HepG2 (cell line): ENCODE data around the gene GFOD1. TPM values are rescaled to one million over a fixed set of nuclear protein-coding genes. Genes with fewer than 3 reads are reported as not detected.
A peak's percentile ranks its signal among the peaks of the same experiment; 100 is the strongest.

ENCODE experiments used
- ATF3 ChIP-seq: sonication (generic); formaldehyde crosslinking; IDR thresholded peaks from 2 replicates; pipeline ENCODE4 v1.4.0; 2020; ENCODE audit warnings: missing genetic modification reagents
- BCL3 ChIP-seq: sonication (generic); formaldehyde crosslinking; IDR thresholded peaks from 2 replicates; pipeline ENCODE4 v1.5.1; 2020; ENCODE audit warnings: mild to moderate bottlenecking, missing genetic modification reagents, moderate library complexity
- DRAP1 ChIP-seq: IDR thresholded peaks from 2 replicates; pipeline ENCODE4 v1.6.1; 2016; ENCODE audit warnings: missing genetic modification reagents, missing compliant biosample characterization
- HDAC6 ChIP-seq: fragments of 200-600 bp; sonication (generic); IDR thresholded peaks from 2 replicates; pipeline ENCODE4 v1.7.0; 2017; ENCODE audit warnings: mild to moderate bottlenecking, antibody characterized with exemption, low read length, low read depth
- KDM5A ChIP-seq: fragments of 200-600 bp; sonication (generic); IDR thresholded peaks from 2 replicates; pipeline ENCODE4 v1.7.0; 2018; ENCODE audit warnings: antibody characterized with exemption, mild to moderate bottlenecking, low read length, borderline replicate concordance
- MAF1 ChIP-seq: sonication (generic); formaldehyde crosslinking; IDR thresholded peaks from 2 replicates; pipeline ENCODE4 v1.5.0; 2020; ENCODE audit warnings: missing genetic modification reagents, borderline replicate concordance
- MZF1 ChIP-seq: sonication (generic); formaldehyde crosslinking; IDR thresholded peaks from 2 replicates; pipeline ENCODE4 v1.8.1; 2023; ENCODE audit warnings: mild to moderate bottlenecking, missing genetic modification reagents, borderline replicate concordance
- NFYB ChIP-seq: sonication (generic); formaldehyde crosslinking; IDR thresholded peaks from 2 replicates; pipeline ENCODE4 v1.4.0; 2020; ENCODE audit warnings: missing genetic modification reagents
- PCBP2 ChIP-seq: fragments of 200-400 bp; formaldehyde crosslinking; optimal IDR thresholded peaks from 2 replicates; pipeline ENCODE3; 2018; ENCODE audit warnings: low read length, low read depth; ENCODE audit not compliant: poor library complexity, severe bottlenecking
- PLSCR1 ChIP-seq: sonication (generic); formaldehyde crosslinking; IDR thresholded peaks from 2 replicates; pipeline ENCODE4 v1.5.0; 2020; ENCODE audit warnings: missing genetic modification reagents, mild to moderate bottlenecking, borderline replicate concordance
- REXO4 ChIP-seq: sonication (generic); formaldehyde crosslinking; IDR thresholded peaks from 2 replicates; pipeline ENCODE4 v1.8.0; 2022; ENCODE audit warnings: missing genetic modification reagents, mild to moderate bottlenecking, borderline replicate concordance
- SALL2 ChIP-seq: sonication (generic); formaldehyde crosslinking; IDR thresholded peaks from 2 replicates; pipeline ENCODE4 v1.8.1; 2023; ENCODE audit warnings: mild to moderate bottlenecking, missing genetic modification reagents, inconsistent platforms
- SNAPC2 ChIP-seq: sonication (generic); formaldehyde crosslinking; IDR thresholded peaks from 2 replicates; pipeline ENCODE4 v1.8.1; 2022; ENCODE audit warnings: mild to moderate bottlenecking, missing genetic modification reagents
- TAF15 ChIP-seq: fragments of 200-400 bp; formaldehyde crosslinking; IDR thresholded peaks from one replicate; pipeline ENCODE4 v1.6.1; 2018; ENCODE audit warnings: mild to moderate bottlenecking, low read depth, low read length; ENCODE audit not compliant: poor library complexity, severe bottlenecking
- THAP7 ChIP-seq: sonication (generic); formaldehyde crosslinking; IDR thresholded peaks from 2 replicates; pipeline ENCODE4 v1.8.1; 2023; ENCODE audit warnings: mild to moderate bottlenecking, missing genetic modification reagents
- XBP1 ChIP-seq: sonication (generic); formaldehyde crosslinking; IDR thresholded peaks from 2 replicates; pipeline ENCODE4 v1.5.0; 2020; ENCODE audit warnings: missing genetic modification reagents
- ZBTB20 ChIP-seq: sonication (generic); formaldehyde crosslinking; IDR thresholded peaks from 2 replicates; pipeline ENCODE4 v1.8.1; 2023; ENCODE audit warnings: missing genetic modification reagents, low read depth, mild to moderate bottlenecking, borderline replicate concordance
- ZBTB34 ChIP-seq: sonication (generic); formaldehyde crosslinking; IDR thresholded peaks from 2 replicates; pipeline ENCODE4 v1.8.0; 2022; ENCODE audit warnings: mild to moderate bottlenecking, missing genetic modification reagents
- ZNF20 ChIP-seq: sonication (generic); formaldehyde crosslinking; IDR thresholded peaks from 2 replicates; pipeline ENCODE4 v1.4.0; 2020; ENCODE audit warnings: mild to moderate bottlenecking, moderate library complexity, missing genetic modification reagents
- ZNF230 ChIP-seq: sonication (generic); formaldehyde crosslinking; IDR thresholded peaks from 2 replicates; pipeline ENCODE4 v1.4.0; 2020; ENCODE audit warnings: mild to moderate bottlenecking, missing genetic modification reagents
- ZNF350 ChIP-seq: sonication (generic); formaldehyde crosslinking; IDR thresholded peaks from 2 replicates; pipeline ENCODE4 v1.4.0; 2020; ENCODE audit warnings: mild to moderate bottlenecking, low read depth, missing genetic modification reagents, borderline replicate concordance
- ZNF44 ChIP-seq: sonication (generic); formaldehyde crosslinking; IDR thresholded peaks from 2 replicates; pipeline ENCODE4 v1.5.1; 2020; ENCODE audit warnings: mild to moderate bottlenecking, missing genetic modification reagents
- ZNF546 ChIP-seq: sonication (generic); formaldehyde crosslinking; conservative IDR thresholded peaks from 2 replicates; pipeline ENCODE4 v1.8.1; 2023; ENCODE audit warnings: mild to moderate bottlenecking, missing genetic modification reagents
- ZNF615 ChIP-seq: sonication (generic); formaldehyde crosslinking; IDR thresholded peaks from 2 replicates; pipeline ENCODE4 v1.5.0; 2020; ENCODE audit warnings: mild to moderate bottlenecking, missing genetic modification reagents, borderline replicate concordance
- ZNF878 ChIP-seq: sonication (generic); formaldehyde crosslinking; IDR thresholded peaks from 2 replicates; pipeline ENCODE4 v1.8.1; 2023; ENCODE audit warnings: mild to moderate bottlenecking, missing genetic modification reagents, moderate library complexity
- polyA plus RNA-seq, 8 experiments: library from polyadenylated mRNA; depleted of rRNA in 3 of 8; stranded (reverse) in 7 of 8; unstranded in 1 of 8; fragments of >200 nt; fragmentation: Illumina TruSeq in 4 of 8; extraction: Trizol in 4 of 8; gene quantifications; 2 replicates each; pipeline versions ENCODE4 v1.2.1 to v1.2.3, GENCODE V29; 2011 to 2016; ENCODE audit warnings: low read depth in 4 of 8, missing spikeins in 1 of 8, mixed read lengths in 1 of 8; ENCODE audit not compliant: insufficient read depth in 1 of 8
- total RNA-seq, 5 experiments: library from RNA; depleted of rRNA; stranded (reverse); fragments of >200 nt; fragmentation: Illumina TruSeq; extraction: Trizol; gene quantifications; 2 replicates each; pipeline ENCODE4 v1.2.3, GENCODE V29; 2016; ENCODE audit warnings: low read depth in 1 of 5

The GFOD1 gene
- total and polyA plus RNA-seq, 2 of the 13 experiments (the other 11 are each of a cell fraction or from before 2014, with no cell fraction given), result 1.9 to 6.4 TPM

- no peak for TF ChIP-seq DRAP1 (CRISPR knock-in tag)
- no peak for TF ChIP-seq ZNF615 (CRISPR knock-in tag)
- TF ChIP-seq PCBP2, result no peak
- TF ChIP-seq SALL2, result no peak
- no peak for TF ChIP-seq TAF15
- no peak for TF ChIP-seq ZBTB20
- peak; percentile 66; the same call in 1 of the 2 replicates for TF ChIP-seq ZBTB34
- no peak for TF ChIP-seq KDM5A
- TF ChIP-seq XBP1 (CRISPR knock-in tag), result no peak
- TF ChIP-seq PLSCR1 (CRISPR knock-in tag), result no peak
- no peak for TF ChIP-seq MAF1 (CRISPR knock-in tag)
- no peak for TF ChIP-seq SNAPC2 (CRISPR knock-in tag)
- TF ChIP-seq BCL3 (CRISPR knock-in tag), result no peak
- no peak for TF ChIP-seq THAP7 (CRISPR knock-in tag)
- no peak for TF ChIP-seq NFYB (CRISPR knock-in tag)
- no peak for TF ChIP-seq REXO4
- no peak for TF ChIP-seq ZNF546 (CRISPR knock-in tag)
- TF ChIP-seq ATF3 (CRISPR knock-in tag), result no peak
- 0 out of 2 replicates have a peak, but pooled peaks have one; percentile 50 for TF ChIP-seq ZNF350
- TF ChIP-seq ZNF878, result no peak
- TF ChIP-seq ZNF20 (CRISPR knock-in tag), result no peak
- TF ChIP-seq MZF1 (CRISPR knock-in tag), result no peak
- TF ChIP-seq ZNF230 (CRISPR knock-in tag), result 0 out of 2 replicates have a peak, but pooled peaks have one; percentile 19
- TF ChIP-seq HDAC6, result no peak
- TF ChIP-seq ZNF44, result no peak
These were observed 74.5 kb downstream of the GFOD1 start (continued) for GRCh38 chr6:13412639-13413465.
